ENCODE measurements around the gene PIPOX.
"Not testable (repeated sequence)": the region's sequence is repeated elsewhere in the genome, so short reads cannot be mapped to it uniquely, and the experiment has no call there.

- TF ChIP-seq, protein P1, sequence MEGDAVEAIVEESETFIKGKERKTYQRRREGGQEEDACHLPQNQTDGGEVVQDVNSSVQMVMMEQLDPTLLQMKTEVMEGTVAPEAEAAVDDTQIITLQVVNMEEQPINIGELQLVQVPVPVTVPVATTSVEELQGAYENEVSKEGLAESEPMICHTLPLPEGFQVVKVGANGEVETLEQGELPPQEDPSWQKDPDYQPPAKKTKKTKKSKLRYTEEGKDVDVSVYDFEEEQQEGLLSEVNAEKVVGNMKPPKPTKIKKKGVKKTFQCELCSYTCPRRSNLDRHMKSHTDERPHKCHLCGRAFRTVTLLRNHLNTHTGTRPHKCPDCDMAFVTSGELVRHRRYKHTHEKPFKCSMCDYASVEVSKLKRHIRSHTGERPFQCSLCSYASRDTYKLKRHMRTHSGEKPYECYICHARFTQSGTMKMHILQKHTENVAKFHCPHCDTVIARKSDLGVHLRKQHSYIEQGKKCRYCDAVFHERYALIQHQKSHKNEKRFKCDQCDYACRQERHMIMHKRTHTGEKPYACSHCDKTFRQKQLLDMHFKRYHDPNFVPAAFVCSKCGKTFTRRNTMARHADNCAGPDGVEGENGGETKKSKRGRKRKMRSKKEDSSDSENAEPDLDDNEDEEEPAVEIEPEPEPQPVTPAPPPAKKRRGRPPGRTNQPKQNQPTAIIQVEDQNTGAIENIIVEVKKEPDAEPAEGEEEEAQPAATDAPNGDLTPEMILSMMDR (IDR thresholded peaks at IDR 0.05), result not testable (repeated sequence)
- TF ChIP-seq POLR2A (IDR thresholded peaks at IDR 0.05), result not testable (repeated sequence)
Measured at GRCh38 chr17:29088782-29089181, 45.8 kb downstream of the PIPOX start.
